Measurements from ENCODE around the gene CST3.

DNA sequence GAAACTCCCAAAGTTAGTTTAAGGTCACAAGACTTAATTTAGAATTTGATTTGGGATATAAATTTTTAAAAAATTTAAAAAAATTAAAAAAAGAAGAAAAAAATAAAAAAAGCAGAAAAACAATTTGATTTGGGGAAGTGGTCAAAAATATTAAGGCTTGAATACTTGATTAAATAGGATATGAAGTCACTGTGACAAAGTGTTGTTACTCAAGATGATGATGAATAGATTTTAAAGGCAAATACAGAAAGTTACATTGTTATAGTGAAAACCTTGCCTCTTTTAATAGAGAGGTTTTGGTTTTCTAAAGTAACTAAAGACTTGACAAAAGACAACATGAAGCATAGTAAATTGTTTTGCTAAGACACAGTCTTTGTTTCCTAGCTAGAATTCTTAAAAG lies 39.3 kb downstream of the CST3 start:
- TF ChIP-seq, protein P1, sequence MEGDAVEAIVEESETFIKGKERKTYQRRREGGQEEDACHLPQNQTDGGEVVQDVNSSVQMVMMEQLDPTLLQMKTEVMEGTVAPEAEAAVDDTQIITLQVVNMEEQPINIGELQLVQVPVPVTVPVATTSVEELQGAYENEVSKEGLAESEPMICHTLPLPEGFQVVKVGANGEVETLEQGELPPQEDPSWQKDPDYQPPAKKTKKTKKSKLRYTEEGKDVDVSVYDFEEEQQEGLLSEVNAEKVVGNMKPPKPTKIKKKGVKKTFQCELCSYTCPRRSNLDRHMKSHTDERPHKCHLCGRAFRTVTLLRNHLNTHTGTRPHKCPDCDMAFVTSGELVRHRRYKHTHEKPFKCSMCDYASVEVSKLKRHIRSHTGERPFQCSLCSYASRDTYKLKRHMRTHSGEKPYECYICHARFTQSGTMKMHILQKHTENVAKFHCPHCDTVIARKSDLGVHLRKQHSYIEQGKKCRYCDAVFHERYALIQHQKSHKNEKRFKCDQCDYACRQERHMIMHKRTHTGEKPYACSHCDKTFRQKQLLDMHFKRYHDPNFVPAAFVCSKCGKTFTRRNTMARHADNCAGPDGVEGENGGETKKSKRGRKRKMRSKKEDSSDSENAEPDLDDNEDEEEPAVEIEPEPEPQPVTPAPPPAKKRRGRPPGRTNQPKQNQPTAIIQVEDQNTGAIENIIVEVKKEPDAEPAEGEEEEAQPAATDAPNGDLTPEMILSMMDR (IDR thresholded peaks at IDR 0.05) = no peak
- no peak for TF ChIP-seq POLR2A (IDR thresholded peaks at IDR 0.05)
- no peak for TF ChIP-seq EP300 (IDR thresholded peaks at IDR 0.05)
